ELF-1 (cell line): ENCODE data around the gene NISCH.
A peak's percentile ranks its signal among the peaks of the same experiment; 100 is the strongest.

Source experiments
- DNase-seq: peaks from one replicate; pipeline ENCODE4 v3.0.0-alpha.2; 2016; ENCODE audit warnings: low read depth, low spot score

NISCH gene

GRCh38 chr3:52435246-52436101, 19.9 kb upstream of the NISCH start:
- no peak for DNase-seq

- DNase-seq = no peak
These were observed 18.8 kb upstream of the NISCH start for GRCh38 chr3:52436500-52437149.

- no peak for DNase-seq
These were observed 17.9 kb upstream of the NISCH start for GRCh38 chr3:52437326-52438103.

DNA sequence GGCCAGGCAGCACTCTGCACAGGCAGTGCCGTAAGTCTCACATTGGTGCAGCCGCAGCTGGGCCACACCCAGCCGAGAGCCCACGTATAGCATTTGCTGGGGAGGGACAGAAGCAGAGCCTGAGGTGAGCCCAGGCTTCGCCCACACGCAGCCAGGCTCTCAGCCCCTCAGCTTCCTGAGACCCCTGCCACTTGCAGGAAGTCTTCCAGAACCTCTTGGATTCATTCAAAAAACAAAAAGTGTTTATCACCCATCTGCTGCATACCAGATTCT, 17.4 kb upstream of the NISCH start:
- DNase-seq = no peak

DNA sequence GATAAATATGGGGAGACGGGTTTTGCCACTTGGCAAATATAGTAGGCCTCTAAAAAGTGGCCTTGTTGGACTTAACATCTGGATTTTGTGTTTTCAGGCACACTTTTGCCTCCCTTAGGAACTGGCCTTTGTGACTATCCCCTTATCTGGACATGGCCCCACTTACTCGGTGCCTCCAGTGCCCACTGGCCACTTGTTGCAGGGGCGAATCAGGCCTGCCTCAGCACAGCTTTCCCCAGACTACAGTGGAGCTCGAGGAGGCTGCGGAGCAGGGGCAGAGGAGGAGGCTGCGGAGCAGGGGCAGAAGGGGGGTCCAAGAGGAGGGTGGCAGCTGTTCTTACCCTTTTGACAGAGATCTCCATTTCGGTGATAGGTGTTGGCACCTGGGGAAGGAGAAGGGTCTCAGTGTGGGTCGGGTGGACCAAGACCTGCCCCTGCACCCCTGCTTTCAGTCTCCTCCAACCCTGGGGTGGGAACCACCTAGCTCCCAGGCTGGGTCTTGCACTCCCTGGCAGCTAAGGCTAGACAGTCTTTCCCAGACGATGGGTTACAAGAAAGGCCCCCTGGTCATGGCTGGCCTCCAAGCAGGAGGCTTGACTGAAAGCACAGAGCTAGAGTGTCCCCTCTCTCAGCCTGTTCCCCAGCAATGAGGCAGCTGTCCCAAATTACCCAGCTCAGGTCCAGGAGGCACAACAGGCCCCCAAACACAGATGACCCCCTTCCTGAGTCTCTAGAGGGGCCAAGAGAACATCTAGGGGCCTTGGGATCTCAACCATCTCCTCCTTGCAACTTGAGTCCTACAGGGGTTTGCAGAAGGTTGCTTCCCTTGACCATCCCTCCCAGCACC, 16.6 kb upstream of the NISCH start:
- DNase-seq = no peak

DNA sequence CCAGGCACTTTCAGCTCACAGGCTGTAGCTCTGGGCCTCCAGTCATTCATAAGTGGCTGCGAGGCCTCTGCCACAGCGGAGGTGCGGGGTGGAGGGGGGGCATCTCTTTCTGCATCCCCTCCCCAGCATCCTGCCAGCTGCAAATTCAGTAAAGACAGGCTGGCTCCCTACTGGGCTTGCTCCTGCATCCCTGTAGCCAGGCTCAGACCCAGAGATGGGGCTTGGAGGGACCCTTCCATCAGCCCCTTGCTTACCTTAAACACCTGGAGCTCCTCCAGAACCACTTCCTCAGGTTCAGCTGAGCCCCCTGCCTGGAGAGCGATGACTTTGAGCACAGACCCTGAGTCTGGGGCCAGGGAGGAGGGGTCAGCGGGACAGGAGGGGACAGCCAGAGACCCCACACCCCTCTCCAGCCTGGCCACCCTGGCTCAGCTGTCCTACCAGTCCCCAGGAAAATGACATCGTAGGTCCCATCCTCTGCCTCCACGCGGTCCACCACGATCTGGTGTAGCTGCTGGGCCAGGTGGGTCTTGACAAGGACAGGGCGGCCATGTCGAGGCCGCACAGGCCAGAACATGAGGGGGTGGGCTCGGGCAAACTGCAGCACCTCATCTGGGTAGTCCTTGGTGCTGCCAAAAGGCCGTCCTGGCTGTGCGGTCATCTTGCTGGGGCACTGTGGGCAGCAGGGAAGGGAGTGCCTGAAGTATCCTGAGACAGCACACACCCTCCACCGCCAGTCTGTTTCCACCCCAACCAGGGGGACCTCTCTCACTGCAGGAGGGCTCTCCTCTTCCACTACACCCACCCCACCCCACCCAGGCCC, 15.8 kb upstream of the NISCH start:
- DNase-seq = no peak

DNA sequence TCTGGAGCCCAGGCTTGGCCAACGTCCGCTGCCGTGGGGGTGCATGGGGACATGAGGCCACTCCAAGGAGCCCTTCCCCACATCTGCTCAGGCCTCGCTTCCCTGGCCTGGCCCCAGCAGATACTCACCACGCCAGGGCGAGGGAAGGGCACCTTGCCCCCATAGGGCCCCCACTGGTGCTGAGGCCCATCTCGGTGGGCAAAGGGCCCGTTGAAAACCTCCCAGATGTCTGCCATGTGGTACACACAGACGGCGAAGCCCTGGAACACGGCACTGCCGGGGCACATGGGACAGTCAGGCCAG, 15.2 kb upstream of the NISCH start:
- no peak for DNase-seq

DNA sequence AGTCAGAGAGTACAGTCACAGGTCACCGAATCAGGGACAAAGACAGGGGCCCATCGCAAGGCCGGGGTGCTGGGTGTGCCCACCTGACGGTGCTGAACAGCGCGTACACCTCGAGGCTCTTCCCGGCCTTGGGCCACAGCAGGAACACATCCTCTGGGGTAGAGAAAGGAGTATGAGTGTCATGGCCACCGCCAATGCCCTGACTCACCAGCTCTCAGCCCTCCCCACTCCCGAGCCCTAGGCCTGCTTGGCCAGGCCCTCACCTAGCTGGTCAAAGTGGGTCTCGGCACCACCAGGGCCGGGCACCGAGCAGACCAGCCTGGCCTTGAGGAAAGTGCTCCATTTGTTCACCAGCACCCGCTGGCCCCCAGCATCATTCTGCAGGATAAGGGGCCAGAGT, 14.7 kb upstream of the NISCH start:
- no peak for DNase-seq

GRCh38 chr3:52441091-52441771, 14.2 kb upstream of the NISCH start:
- no peak for DNase-seq

GRCh38 chr3:52441772-52442332, 13.6 kb upstream of the NISCH start:
- no peak for DNase-seq

GRCh38 chr3:52442409-52443267, 12.8 kb upstream of the NISCH start:
- no peak for DNase-seq

GRCh38 chr3:52443268-52443610, 12.2 kb upstream of the NISCH start:
- DNase-seq = no peak

- DNase-seq = no peak
These were observed 11.4 kb upstream of the NISCH start for GRCh38 chr3:52443791-52444687.

- DNase-seq = peak; percentile 74
These were observed 10.3 kb upstream of the NISCH start, which contains the start of gene SEMA3G for GRCh38 chr3:52444860-52445793. TSS of gene SEMA3G (minus strand) at chr3:52445103. CDS start at chr3:52445027, 76 bp downstream.

DNA sequence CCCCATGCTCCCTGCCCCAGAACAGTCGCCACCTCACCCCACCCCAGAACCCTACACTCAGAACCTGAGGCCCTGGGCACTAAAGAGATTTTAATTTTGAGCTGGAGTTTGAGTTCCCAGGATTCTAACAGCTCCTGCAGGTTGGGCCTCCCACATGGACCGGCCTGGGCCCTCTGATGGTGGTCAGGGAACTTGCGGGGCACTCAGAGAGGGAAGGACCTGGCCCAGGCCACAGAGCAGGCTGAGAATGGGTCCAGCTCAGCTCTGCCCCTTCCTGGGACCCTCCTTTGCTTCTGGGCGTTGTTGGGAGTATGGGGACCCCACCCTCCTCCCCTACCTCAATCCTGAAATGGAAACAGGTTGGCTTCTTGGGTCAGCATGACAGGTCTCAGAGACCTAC, 9.4 kb upstream of the NISCH start:
- no peak for DNase-seq

GRCh38 chr3:52446631-52447511, 8.5 kb upstream of the NISCH start:
- DNase-seq = peak; percentile 86
